Epidermal melanocyte (primary cell): ENCODE data around the gene NUDT9.
A peak's percentile ranks its signal among the peaks of the same experiment; 100 is the strongest.
"Not testable (repeated sequence)": the region's sequence is repeated elsewhere in the genome, so short reads cannot be mapped to it uniquely, and the experiment has no call there.

ENCODE experiments used
- DNase-seq: peaks from one replicate; pipeline ENCODE4 v3.0.0; 2011; ENCODE audit warnings: low spot score; ENCODE audit not compliant: insufficient read length

Gene NUDT9

GRCh38 chr4:87409420-87409939, 12.9 kb upstream of the NUDT9 start:
- no peak for DNase-seq

DNA sequence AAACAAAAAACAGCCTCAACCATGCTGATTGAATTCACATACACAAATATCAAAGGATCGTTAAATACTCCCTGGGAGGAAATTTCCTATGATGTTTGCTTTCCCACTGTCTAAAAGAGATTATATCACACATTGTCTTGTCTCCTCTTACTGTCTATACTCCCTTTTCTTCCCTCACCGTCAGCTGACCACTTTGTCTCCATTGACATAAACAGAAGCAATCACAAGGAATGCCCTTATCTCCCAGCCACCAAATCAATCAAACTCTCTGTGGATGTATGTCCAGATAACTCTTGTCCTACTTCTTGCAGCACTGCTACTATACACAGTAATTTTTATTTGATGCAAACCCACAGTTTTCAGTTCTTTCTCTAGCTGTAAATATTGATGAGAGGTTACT, 12.2 kb upstream of the NUDT9 start:
- DNase-seq, result no peak

- no peak for DNase-seq
Observed at GRCh38 chr4:87410679-87411078, 11.7 kb upstream of the NUDT9 start.

DNA sequence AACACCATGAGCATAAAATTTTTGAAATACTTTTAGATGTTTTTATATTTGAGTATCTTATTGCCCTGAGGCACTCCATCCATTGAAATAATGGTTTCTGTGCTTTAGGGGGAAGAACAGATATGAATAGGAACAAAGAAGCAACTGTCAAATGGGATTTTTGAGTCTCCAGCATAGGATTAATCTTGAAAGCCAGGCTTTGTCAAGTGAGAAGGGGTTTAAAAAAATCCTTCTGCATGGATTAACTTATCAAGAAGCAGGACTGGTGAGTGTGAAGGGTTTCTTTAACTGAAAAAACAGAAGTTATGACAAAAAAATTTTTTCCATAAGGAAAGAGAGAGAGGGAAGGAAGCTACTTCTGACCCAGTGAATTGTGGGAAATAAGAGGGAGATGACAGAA, 7.6 kb upstream of the NUDT9 start:
- peak; percentile 49 for DNase-seq

- no peak for DNase-seq
Observed at GRCh38 chr4:87416965-87417364, 5.4 kb upstream of the NUDT9 start.

DNA sequence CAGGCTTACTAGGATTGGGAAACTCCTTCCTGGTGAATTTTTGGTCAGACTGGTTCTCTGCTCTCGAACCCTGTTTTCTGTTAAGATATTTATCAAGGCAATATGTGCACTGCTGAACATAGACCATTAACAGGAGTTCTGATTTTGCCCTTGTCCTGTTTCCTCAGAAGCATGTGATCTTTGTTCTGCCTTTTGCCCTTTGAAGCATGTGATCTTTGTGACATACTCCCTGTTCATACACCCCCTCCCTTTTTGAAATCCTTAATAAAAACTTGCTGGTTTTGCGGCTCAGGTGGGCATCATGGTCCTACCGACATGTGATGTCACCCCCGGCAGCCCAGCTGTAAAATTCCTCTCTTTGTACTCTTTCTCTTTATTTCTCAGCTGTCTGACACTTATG, 4.0 kb upstream of the NUDT9 start:
- not testable (repeated sequence) for DNase-seq

GRCh38 chr4:87419578-87420249, 2.7 kb upstream of the NUDT9 start:
- DNase-seq, result no peak

DNA sequence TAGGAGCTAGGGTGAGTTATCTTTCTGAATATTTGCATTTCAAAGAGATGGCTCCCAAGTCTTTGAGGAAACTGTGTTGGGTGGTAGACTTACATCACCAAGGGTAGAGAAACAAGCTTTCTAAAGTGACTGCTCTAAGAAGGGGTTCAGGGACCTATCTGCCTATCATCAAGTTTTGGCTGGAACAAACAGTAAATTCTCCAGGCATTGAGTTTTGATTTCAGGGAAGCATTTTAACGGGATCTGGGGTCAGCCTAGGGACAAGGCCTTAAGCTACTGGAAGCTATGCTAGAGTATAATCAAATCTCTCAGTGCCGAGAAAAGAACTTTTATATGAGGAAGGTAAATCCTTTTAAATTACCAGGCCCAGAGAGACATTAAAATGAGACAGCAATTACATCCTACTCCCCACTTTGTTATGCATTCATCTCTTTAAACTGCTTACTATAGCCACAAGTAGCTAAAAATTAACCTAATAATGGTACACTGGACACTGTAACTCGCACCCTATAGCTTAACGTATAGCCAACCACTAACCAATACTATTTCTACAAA, 2.0 kb upstream of the NUDT9 start:
- DNase-seq, result no peak

- DNase-seq, result no peak
Observed at GRCh38 chr4:87423317-87424098, 1.1 kb downstream of the NUDT9 start.

DNA sequence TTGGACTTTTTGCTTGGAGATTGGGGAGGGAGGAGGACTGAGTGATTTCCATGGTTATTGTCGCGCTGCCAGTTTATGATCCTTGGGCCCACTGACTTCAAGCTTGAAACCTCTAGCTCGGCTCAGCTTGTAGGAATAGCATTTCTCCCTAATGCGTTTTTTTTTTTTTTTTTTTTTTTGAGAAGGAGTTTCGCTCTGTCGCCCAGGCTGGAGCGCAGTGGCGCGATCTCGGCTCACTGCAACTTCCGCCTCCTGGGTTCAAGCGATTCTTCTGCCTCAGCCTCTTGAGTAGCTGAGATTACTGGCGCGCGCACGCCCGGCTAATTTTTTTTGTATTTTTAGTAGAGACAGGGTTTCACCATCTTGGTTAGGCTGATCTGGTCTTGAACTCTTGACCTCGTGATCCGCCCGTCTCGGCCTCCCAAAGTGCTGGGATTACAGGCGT, 1.7 kb downstream of the NUDT9 start:
- not testable (repeated sequence) for DNase-seq

DNA sequence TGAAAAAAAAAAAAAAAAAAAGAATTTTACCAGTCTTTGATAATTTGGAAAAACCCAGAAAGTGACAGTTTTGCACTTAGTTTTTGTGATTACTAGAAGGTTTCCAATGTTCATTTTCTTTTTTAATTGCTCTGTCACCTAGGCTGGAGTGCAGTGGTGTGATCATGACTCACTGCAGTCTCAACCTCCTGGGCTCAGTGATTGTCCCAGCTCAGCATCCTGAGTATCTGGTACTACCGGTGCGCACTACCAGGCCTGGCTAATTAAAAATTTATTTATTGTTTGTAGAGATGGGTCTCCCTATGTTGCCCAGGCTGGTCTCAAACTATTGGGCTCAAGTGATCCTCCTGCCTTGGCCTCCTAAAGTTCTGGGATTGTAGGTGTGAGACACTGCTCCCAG, 3.3 kb downstream of the NUDT9 start:
- no peak for DNase-seq

DNA sequence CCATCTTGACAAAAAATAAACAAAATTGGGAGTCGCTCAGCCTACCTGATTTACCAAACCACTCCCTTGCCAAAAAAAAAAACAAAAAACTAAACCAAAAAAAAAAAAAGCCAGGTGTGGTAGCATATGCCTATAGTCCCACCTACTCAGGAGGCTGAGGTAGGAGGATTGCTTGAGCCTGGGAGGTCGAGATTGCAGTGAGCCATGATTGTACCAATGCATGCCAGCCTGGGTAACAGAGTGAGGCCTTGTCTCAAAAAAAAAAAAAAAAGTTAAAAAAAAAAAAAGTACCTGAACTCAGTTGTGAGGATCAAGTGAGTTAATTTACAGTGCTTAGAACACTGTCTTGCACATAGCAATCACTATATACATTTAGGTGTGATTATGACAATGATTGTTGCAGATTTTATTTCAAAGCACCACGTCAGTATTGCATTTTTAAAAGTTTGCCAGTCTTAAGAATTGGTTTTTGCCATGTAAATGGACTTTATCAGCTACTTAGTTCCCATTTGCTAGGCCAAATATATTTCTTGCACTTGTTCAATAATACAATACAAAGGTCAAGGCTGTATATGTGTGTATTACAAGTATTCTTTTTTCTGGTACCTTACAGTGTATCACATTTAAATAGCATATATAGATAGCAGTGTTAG, 4.6 kb downstream of the NUDT9 start:
- no peak for DNase-seq

DNA sequence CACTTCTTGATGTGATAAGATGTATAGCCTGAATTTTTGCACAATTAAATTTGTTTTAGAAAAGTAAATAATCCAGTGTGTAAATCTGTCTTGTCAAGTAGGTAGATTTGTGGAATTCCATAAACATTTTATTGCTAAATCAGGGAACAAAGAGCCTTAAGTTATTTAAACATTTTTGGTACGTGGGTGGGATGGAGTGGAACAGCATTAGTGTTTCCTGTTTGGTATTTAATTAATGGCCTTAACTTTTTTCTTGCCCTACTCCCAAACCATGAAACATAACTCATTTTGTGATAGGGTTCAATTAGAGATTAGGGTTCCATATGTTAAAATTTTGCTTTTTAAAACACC, 5.1 kb downstream of the NUDT9 start:
- DNase-seq, result no peak

DNA sequence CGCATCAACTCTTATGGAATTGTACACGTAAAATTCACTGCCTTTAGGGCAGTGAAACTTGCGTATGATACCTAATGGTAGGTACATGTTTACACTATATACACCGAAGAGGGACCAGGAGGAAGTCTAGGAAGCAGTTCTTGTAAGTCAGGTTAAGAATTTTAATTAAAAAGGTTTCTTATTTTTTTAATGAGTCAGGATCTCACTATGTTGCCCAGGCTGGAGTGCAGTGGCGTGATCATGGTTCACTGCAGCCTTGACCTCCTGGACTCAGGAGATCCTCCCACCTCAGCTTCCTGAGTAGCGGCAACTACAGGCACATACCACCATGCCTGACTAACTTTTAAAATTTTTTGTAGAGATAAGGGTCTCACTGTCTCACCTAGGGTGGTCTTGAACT, 6.6 kb downstream of the NUDT9 start:
- DNase-seq, result no peak

DNA sequence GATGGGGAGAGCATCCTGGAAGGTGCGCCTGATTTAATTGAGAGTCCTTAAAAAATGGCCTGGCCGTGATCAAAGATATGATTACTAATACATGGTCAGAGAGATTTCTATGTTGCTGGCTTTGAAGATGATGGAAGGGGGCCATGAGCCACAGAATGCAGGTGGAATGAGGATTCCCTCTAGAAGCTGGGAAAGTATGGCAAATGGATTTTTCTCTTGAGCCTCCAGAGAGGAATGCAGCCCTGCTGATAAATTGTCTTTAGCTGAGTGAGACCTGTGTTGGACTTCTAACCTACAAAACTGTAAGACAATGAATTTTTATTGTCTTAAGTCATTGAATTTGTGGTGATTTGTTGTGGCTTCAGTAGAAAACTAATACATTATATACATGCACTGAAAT, 7.7 kb downstream of the NUDT9 start:
- no peak for DNase-seq

GRCh38 chr4:87433342-87433741, 11.0 kb downstream of the NUDT9 start:
- DNase-seq, result no peak

DNA sequence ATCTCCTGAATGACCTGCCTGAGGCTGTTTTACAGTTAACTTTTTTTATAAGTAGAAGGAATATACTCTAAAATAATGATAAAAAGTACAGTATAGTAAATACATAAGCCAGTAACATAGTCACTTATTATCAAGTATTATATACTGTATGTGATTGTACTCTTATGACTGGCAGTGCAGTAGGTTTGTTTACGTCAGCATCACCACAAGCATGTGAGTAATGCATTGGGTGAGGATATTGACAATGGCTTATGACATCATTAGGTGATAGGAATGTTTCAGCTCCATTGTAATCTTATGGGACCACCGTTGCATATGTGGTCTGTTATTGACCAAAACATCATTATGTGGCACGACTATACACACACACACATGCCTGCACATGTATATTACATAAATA, 20.5 kb downstream of the NUDT9 start:
- no peak for DNase-seq

GRCh38 chr4:87444741-87445140, 22.4 kb downstream of the NUDT9 start:
- no peak for DNase-seq

DNA sequence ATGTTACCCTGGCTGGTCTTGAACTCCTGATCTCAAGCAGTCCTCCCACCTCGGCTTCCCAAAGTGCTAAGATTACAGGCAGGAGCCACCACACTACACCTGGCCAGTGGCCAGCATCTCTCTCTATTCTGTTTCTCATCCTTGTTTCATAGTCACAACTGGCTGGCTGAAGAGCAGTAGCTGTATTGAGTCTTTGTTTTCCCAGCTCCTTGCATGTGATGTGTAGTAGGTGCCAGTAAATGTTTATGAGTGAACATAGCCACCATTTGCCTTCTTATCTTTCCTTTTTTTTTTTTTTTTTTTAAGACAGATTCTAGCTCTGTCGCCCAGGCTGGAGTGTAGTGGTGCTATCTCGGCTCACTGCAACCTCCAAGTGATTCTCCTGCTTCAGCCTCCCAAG, 23.6 kb downstream of the NUDT9 start:
- DNase-seq, result no peak

DNA sequence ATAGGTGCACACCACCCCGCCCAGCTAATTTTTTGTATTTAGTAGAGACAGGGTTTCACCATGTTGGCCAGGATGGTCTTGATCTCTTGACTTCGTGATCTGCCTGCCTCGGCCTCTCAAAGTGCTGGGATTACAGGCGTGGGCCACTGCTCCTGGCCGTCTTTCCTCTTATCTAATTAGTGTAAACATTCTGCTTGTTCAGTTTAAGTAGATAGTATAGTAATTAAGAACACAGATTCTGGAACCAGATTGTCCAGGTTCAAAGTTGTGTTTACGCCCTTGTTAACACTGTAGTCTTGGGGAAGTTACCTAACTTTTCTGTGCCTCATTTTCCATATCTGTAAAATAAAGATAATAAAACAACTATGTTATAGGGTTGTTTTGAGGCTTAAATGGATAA, 24.0 kb downstream of the NUDT9 start:
- not testable (repeated sequence) for DNase-seq

- no peak for DNase-seq
Observed at GRCh38 chr4:87451537-87451936, 29.2 kb downstream of the NUDT9 start.

GRCh38 chr4:87458913-87459312, 36.5 kb downstream of the NUDT9 start:
- DNase-seq, result no peak
